Measurements from ENCODE around the gene ELL. TPM values are rescaled to one million over a fixed set of nuclear protein-coding genes. Genes with fewer than 3 reads are reported as not detected.

ELL gene
- total RNA-seq, 4 donors from 2014 or later: 16.2 to 72.2 (median 18.0) TPM

DNA sequence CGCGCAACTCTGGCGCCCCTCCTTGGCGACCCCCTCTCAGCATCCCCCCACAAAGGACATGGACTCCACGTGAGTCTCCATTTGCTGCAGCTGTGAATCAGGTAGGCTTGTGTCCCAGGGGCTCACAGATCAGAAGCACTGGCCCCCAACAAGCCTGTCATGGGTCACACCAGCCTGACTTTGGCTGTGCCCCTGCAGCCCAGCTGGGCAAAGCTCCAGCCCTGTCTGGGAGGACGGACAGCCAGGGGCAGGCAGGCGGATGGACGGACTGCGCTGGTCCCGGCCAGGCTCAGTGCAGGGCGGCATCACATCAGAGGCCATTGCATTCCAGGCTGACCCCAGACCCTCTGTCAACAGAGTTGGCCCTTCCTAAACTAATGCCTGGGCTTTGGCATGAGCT lies 55.5 kb downstream of the ELL start:
- in situ Hi-C loops (cut with MboI; ENCODE audit: low pct_ligation_motif_present in 1 of 4, low pct_unique_long_range_greater_than_20kb in 1 of 4, low sequenced_read_pairs in 3 of 4) (loop anchor here (25.0 kb wide), 3 partner anchors 121 to 396 kb away; partner anchors contain the start of genes REX1BD (in 2 of the 4) and UPF1 (in 2 of the 4)), intact Hi-C loops (cut with DNase I; ENCODE audit: low total_unique reads) (loop anchor here (10.0 kb wide), 1 partner anchor 48 kb away; no protein-coding TSS in a partner anchor)
- no peaks in the 10 kb centered on the region for H3K27me3 ChIP-seq
- H3K36me3 ChIP-seq: peaks cover 0 to 2% (median 0%) of the 10 kb centered on the region in 4 donors
- H3K27ac ChIP-seq: peak overlapping the region; percentile 78 to 94 (median 80)
- no peak for DNase-seq
- peaks cover 38 to 55% (median 45%) of the 10 kb centered on the region in 4 donors for H3K4me1 ChIP-seq
- WGBS, 2 donors (ENCODE audit: low coverage in 1 of 2): 89% methylated on average over 11 of the region's 11 CpGs; no CpG with 5 or more reads in 1 of the 2 donors
- no peaks in the 10 kb centered on the region for H3K9me3 ChIP-seq
- H3K4me3 ChIP-seq: no peak overlapping the region
- TF ChIP-seq, protein P1, sequence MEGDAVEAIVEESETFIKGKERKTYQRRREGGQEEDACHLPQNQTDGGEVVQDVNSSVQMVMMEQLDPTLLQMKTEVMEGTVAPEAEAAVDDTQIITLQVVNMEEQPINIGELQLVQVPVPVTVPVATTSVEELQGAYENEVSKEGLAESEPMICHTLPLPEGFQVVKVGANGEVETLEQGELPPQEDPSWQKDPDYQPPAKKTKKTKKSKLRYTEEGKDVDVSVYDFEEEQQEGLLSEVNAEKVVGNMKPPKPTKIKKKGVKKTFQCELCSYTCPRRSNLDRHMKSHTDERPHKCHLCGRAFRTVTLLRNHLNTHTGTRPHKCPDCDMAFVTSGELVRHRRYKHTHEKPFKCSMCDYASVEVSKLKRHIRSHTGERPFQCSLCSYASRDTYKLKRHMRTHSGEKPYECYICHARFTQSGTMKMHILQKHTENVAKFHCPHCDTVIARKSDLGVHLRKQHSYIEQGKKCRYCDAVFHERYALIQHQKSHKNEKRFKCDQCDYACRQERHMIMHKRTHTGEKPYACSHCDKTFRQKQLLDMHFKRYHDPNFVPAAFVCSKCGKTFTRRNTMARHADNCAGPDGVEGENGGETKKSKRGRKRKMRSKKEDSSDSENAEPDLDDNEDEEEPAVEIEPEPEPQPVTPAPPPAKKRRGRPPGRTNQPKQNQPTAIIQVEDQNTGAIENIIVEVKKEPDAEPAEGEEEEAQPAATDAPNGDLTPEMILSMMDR (IDR thresholded peaks at IDR 0.05): no peak
- TF ChIP-seq POLR2AphosphoS5 (IDR thresholded peaks at IDR 0.05): no peak

- TF ChIP-seq POLR2A (IDR thresholded peaks at IDR 0.05) (no peak), POLR2AphosphoS5 (IDR thresholded peaks at IDR 0.05) (no peak), EP300 (IDR thresholded peaks at IDR 0.05; ENCODE audit: low read depth) (no peak)
- TF ChIP-seq, protein P1 (IDR thresholded peaks at IDR 0.05): no peak
- Histone ChIP-seq H3K36me3 (peaks cover 0 to 6% (median 0%) of the 10 kb centered on the region in 4 donors), H3K9me3 (no peaks in the 10 kb centered on the region), H3K27ac (peak overlapping the region; percentile 78 to 94 (median 80)), H3K27me3 (no peaks in the 10 kb centered on the region), H3K4me1 (peaks cover 42 to 59% (median 49%) of the 10 kb centered on the region in 4 donors), H3K4me3 (no peak overlapping the region)
- no peak for DNase-seq
- in situ Hi-C loops (cut with MboI; ENCODE audit: low pct_ligation_motif_present in 1 of 4, low pct_unique_long_range_greater_than_20kb in 1 of 4, low sequenced_read_pairs in 3 of 4) (loop anchor here (25.0 kb wide), 3 partner anchors 121 to 396 kb away; partner anchors contain the start of genes REX1BD (in 2 of the 4) and UPF1 (in 2 of the 4)), intact Hi-C loops (cut with DNase I; ENCODE audit: low total_unique reads) (loop anchor here (10.0 kb wide), 1 partner anchor 49 kb away; no protein-coding TSS in a partner anchor)
- WGBS, 2 donors (ENCODE audit: low coverage in 1 of 2): 92% methylated on average over 6 of the region's 6 CpGs; no CpG with 5 or more reads in 1 of the 2 donors
These were observed 55.9 kb downstream of the ELL start for GRCh38 chr19:18465964-18466339.

DNA sequence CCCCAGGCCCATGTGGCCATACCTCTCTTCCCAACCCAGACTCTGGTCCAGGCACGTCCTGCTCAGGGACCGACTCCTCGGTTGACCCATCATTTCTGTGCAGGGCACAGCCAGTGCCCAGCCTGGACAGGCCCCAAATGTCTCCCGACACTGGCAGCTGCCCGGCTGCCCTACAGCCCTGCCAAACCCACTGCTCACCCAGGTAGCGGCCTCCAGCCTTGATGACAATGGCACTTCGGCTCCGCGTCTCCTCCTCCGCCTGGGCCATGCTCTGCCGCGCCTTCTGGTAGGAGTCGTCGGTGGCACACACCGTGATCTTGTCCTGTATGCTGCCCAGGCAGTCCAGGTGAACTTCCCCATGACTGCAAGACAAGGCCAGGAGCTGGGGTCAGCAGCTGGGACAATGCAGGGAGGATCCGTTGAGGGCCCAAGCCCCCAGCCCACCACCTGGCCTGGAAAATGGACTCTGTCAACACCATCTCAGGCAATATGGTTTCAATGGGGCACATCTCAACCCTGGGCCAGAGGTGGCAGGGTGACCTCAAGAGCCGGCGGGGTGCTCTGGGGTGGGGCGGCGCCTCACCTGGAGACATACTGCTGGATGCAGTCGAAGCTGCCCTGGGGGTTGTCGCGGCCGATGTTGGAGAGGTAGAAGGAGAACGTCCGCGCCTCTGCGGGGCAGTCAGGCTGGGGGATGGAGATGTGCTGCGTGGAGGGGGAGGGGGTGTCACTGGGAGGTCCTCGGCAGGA lies 56.5 kb downstream of the ELL start:
- TF ChIP-seq POLR2AphosphoS5 (IDR thresholded peaks at IDR 0.05) (no peak), POLR2A (IDR thresholded peaks at IDR 0.05) (no peak), EP300 (IDR thresholded peaks at IDR 0.05; ENCODE audit: low read depth) (no peak)
- TF ChIP-seq, protein P1 (IDR thresholded peaks at IDR 0.05): no peak
- peaks cover 0 to 6% (median 0%) of the 10 kb centered on the region in 4 donors for H3K36me3 ChIP-seq
- no peak overlapping the region for H3K4me3 ChIP-seq
- H3K4me1 ChIP-seq: peaks cover 43 to 61% (median 51%) of the 10 kb centered on the region in 4 donors
- 89% methylated on average over 30 of the region's 30 CpGs; no CpG with 5 or more reads in 1 of the 2 donors for WGBS, 2 donors (ENCODE audit: low coverage in 1 of 2)
- H3K9me3 ChIP-seq: no peaks in the 10 kb centered on the region
- H3K27me3 ChIP-seq: no peaks in the 10 kb centered on the region
- intact Hi-C loops (cut with DNase I; ENCODE audit: low total_unique reads): loop anchor here (10.0 kb wide), 1 partner anchor 49 kb away; no protein-coding TSS in a partner anchor
- H3K27ac ChIP-seq: peak overlapping the region; percentile 78 to 94 (median 80)
- in situ Hi-C loops (cut with MboI; ENCODE audit: low pct_ligation_motif_present in 1 of 4, low pct_unique_long_range_greater_than_20kb in 1 of 4, low sequenced_read_pairs in 3 of 4): loop anchor here (25.0 kb wide), 3 partner anchors 122 to 397 kb away; partner anchors contain the start of genes REX1BD (in 2 of the 4) and UPF1 (in 2 of the 4)
- DNase-seq: no peak

GRCh38 chr19:18464646-18465045 lies 57.2 kb downstream of the ELL start:
- in situ Hi-C loops (cut with MboI; ENCODE audit: low pct_ligation_motif_present in 1 of 4, low pct_unique_long_range_greater_than_20kb in 1 of 4, low sequenced_read_pairs in 3 of 4) (loop anchor here (25.0 kb wide), 3 partner anchors 123 to 398 kb away; partner anchors contain the start of genes REX1BD (in 2 of the 4) and UPF1 (in 2 of the 4)), intact Hi-C loops (cut with DNase I; ENCODE audit: low total_unique reads) (loop anchor here (10.0 kb wide), 1 partner anchor 50 kb away; no protein-coding TSS in a partner anchor)
- Histone ChIP-seq H3K27ac (peak overlapping the region; percentile 78 to 94 (median 80)), H3K9me3 (no peaks in the 10 kb centered on the region), H3K36me3 (peaks cover 0 to 6% (median 0%) of the 10 kb centered on the region in 4 donors), H3K4me3 (no peak overlapping the region), H3K4me1 (peaks cover 43 to 61% (median 50%) of the 10 kb centered on the region in 4 donors), H3K27me3 (no peaks in the 10 kb centered on the region)
- DNase-seq: peak; percentile 79
- WGBS, 2 donors (ENCODE audit: low coverage in 1 of 2): 16% methylated on average over 8 of the region's 8 CpGs; no CpG with 5 or more reads in 1 of the 2 donors
- TF ChIP-seq POLR2A (IDR thresholded peaks at IDR 0.05) (no peak), POLR2AphosphoS5 (IDR thresholded peaks at IDR 0.05) (peak; percentile 56 to 81 (median 57))

All from transverse colon (tissue), 4 donors.